Neural progenitor cell (in vitro differentiated cells): ENCODE measurements around the gene IL36G. TPM values are rescaled to one million over a fixed set of nuclear protein-coding genes. Genes with fewer than 3 reads are reported as not detected.

Experiments
- DNase-seq: peaks from one replicate; pipeline ENCODE4 v3.0.0-alpha.2; 2016; ENCODE audit warnings: low spot score
- H2AFZ ChIP-seq: fragments of 200-600 bp; sonication (generic); replicated peaks from 2 replicates; pipeline ENCODE4 v1.6.1; 2016; ENCODE audit warnings: antibody characterized with exemption
- H3F3A ChIP-seq: fragments of 200-600 bp; sonication (generic); 2 replicates; pipeline ENCODE4 v1.6.1; 2016; ENCODE audit warnings: antibody characterized with exemption, low read depth
- H3K27ac ChIP-seq: fragments of 200-600 bp; sonication (generic); 2 replicates; pipeline ENCODE4 v1.5.1; 2016; ENCODE audit warnings: mild to moderate bottlenecking
- H3K27me3 ChIP-seq: fragments of 200-600 bp; sonication (generic); 2 replicates; pipeline ENCODE4 v1.6.1; 2016; ENCODE audit warnings: mild to moderate bottlenecking, moderate library complexity
- H3K36me3 ChIP-seq: fragments of 200-600 bp; sonication (generic); 2 replicates; pipeline ENCODE4 v1.5.1; 2016
- H3K4me1 ChIP-seq: fragments of 200-600 bp; sonication (generic); 2 replicates; pipeline ENCODE4 v1.6.1; 2016; ENCODE audit warnings: mixed run types
- H3K4me2 ChIP-seq: fragments of 200-600 bp; sonication (generic); 2 replicates; pipeline ENCODE4 v1.6.1; 2016
- H3K4me3 ChIP-seq: fragments of 200-600 bp; sonication (generic); 2 replicates; pipeline ENCODE4 v1.5.1; 2016
- H3K79me2 ChIP-seq: fragments of 200-600 bp; sonication (generic); 2 replicates; pipeline ENCODE4 v1.6.1; 2016; ENCODE audit warnings: low read depth
- H3K9ac ChIP-seq: fragments of 200-600 bp; sonication (generic); 2 replicates; pipeline ENCODE4 v1.6.1; 2016
- H3K9me3 ChIP-seq: fragments of 200-600 bp; sonication (generic); 2 replicates; pipeline ENCODE4 v1.5.1; 2016; ENCODE audit warnings: low read depth
- H4K20me1 ChIP-seq: fragments of 200-600 bp; sonication (generic); 2 replicates; pipeline ENCODE4 v1.6.1; 2016; ENCODE audit warnings: low read depth
- H3K27ac Mint-ChIP-seq: 3 replicates; pipeline ENCODE4 v1.8.0; 2021; ENCODE audit warnings: mixed read lengths
- H3K27me3 Mint-ChIP-seq: 2 replicates; pipeline ENCODE4 v1.8.0; 2022; ENCODE audit warnings: low read depth, mild to moderate bottlenecking, inconsistent platforms, moderate library complexity, mixed read lengths; ENCODE audit not compliant: insufficient read depth
- H3K36me3 Mint-ChIP-seq: 3 replicates; pipeline ENCODE4 v1.8.0; 2021; ENCODE audit warnings: mixed read lengths
- H3K4me1 Mint-ChIP-seq: 3 replicates; pipeline ENCODE4 v1.8.0; 2021; ENCODE audit warnings: mixed read lengths
- H3K4me3 Mint-ChIP-seq: 3 replicates; pipeline ENCODE4 v1.8.0; 2021; ENCODE audit warnings: mild to moderate bottlenecking, moderate library complexity, mixed read lengths
- H3K9me3 Mint-ChIP-seq: 3 replicates; pipeline ENCODE4 v1.8.0; 2020; ENCODE audit warnings: mixed read lengths
- CTCF ChIP-seq: fragments of 200-600 bp; sonication (generic); IDR thresholded peaks from 2 replicates; pipeline ENCODE4 v1.5.1; 2017; ENCODE audit warnings: antibody characterized with exemption, mild to moderate bottlenecking
- EZH2 ChIP-seq: fragments of 200-600 bp; sonication (generic); IDR thresholded peaks from 2 replicates; pipeline ENCODE4 v1.6.1; 2017; ENCODE audit warnings: antibody characterized with exemption, mild to moderate bottlenecking, moderate library complexity
- EZH2phosphoT487 ChIP-seq: fragments of 200-600 bp; sonication (generic); IDR thresholded peaks from 2 replicates; pipeline ENCODE4 v1.6.1; 2017; ENCODE audit warnings: antibody characterized with exemption
- total RNA-seq: library from RNA; depleted of rRNA; stranded (reverse); fragments of >200 nt; gene quantifications from 2 replicates; pipeline ENCODE4 v1.2.3, GENCODE V29; 2015; ENCODE audit warnings: low replicate concordance

IL36G gene
- total RNA-seq, 1 donor from 2014 or later: 1.3 TPM

- no peaks in the 10 kb centered on the region for H3K4me1 Mint-ChIP-seq
- Histone ChIP-seq H3K4me1 (no peaks in the 10 kb centered on the region), H3K79me2 (no peaks in the 10 kb centered on the region), H3F3A (no peaks in the 10 kb centered on the region), H3K9me3 (no peaks in the 10 kb centered on the region), H3K36me3 (no peaks in the 10 kb centered on the region), H3K9ac (no peak overlapping the region), H3K27ac (no peak overlapping the region), H3K4me3 (no peak overlapping the region), H2AFZ (no peak overlapping the region), H4K20me1 (no peaks in the 10 kb centered on the region), H3K27me3 (peaks cover 5% of the 10 kb centered on the region), H3K4me2 (no peak overlapping the region)
- H3K27ac Mint-ChIP-seq: no peak overlapping the region
- DNase-seq: peak; percentile 90
- no peak overlapping the region for H3K4me3 Mint-ChIP-seq
- peaks cover 8% of the 10 kb centered on the region for H3K9me3 Mint-ChIP-seq
- peak; percentile 94 for TF ChIP-seq CTCF
- no peak for TF ChIP-seq EZH2
- no peak for TF ChIP-seq EZH2phosphoT487
- H3K27me3 Mint-ChIP-seq: peaks cover 2% of the 10 kb centered on the region
- H3K36me3 Mint-ChIP-seq: no peaks in the 10 kb centered on the region
Measured at GRCh38 chr2:112941753-112942653, 35.8 kb upstream of the IL36G start.

DNA sequence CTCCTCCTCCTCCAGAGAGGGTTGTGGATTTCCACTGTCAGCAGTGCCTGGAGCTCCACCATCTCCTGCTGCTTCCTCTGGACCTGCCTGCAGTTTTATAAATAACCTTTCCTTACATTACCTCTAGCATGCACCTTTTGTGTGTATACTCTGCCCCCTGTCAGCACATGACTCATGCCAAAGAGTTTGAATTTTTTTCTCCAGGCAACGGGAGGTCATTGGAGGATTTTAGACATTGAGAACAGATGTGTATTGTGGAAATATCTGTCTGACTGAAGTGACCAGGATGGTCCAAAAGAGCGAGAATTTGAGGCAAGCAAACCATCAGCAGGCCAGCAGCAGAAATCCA is 35.2 kb upstream of the IL36G start:
- Histone ChIP-seq H3K9me3 (no peaks in the 10 kb centered on the region), H3K27ac (no peak overlapping the region), H3F3A (no peaks in the 10 kb centered on the region), H3K4me3 (no peak overlapping the region), H3K27me3 (peaks cover 5% of the 10 kb centered on the region), H3K4me1 (no peaks in the 10 kb centered on the region), H4K20me1 (no peaks in the 10 kb centered on the region), H3K4me2 (no peak overlapping the region), H3K9ac (no peak overlapping the region), H3K79me2 (no peaks in the 10 kb centered on the region), H3K36me3 (no peaks in the 10 kb centered on the region), H2AFZ (no peak overlapping the region)
- H3K4me1 Mint-ChIP-seq: no peaks in the 10 kb centered on the region
- TF ChIP-seq CTCF: no peak
- TF ChIP-seq EZH2phosphoT487: no peak
- TF ChIP-seq EZH2: no peak
- no peak overlapping the region for H3K27ac Mint-ChIP-seq
- no peak overlapping the region for H3K4me3 Mint-ChIP-seq
- peaks cover 1% of the 10 kb centered on the region for H3K27me3 Mint-ChIP-seq
- DNase-seq: no peak
- H3K9me3 Mint-ChIP-seq: peaks cover 8% of the 10 kb centered on the region
- H3K36me3 Mint-ChIP-seq: no peaks in the 10 kb centered on the region

- Histone ChIP-seq H3K4me2 (no peak overlapping the region), H3K27me3 (peaks cover 18% of the 10 kb centered on the region), H3K27ac (no peak overlapping the region), H4K20me1 (no peaks in the 10 kb centered on the region), H3K4me3 (no peak overlapping the region), H3F3A (no peaks in the 10 kb centered on the region), H3K36me3 (no peaks in the 10 kb centered on the region), H3K79me2 (no peaks in the 10 kb centered on the region), H3K4me1 (no peaks in the 10 kb centered on the region), H2AFZ (no peak overlapping the region), H3K9ac (no peak overlapping the region), H3K9me3 (no peaks in the 10 kb centered on the region)
- Mint-ChIP-seq H3K4me3 (no peak overlapping the region), H3K27ac (no peak overlapping the region), H3K4me1 (no peaks in the 10 kb centered on the region), H3K27me3 (no peaks in the 10 kb centered on the region), H3K36me3 (no peaks in the 10 kb centered on the region), H3K9me3 (peaks cover 8% of the 10 kb centered on the region)
- TF ChIP-seq CTCF (no peak), EZH2phosphoT487 (no peak), EZH2 (no peak)
- DNase-seq: no peak
Measured at GRCh38 chr2:112944971-112945370, 32.8 kb upstream of the IL36G start.
